GM19240 (cell line): Measurements from ENCODE around the gene ZNF615.
"Not testable (repeated sequence)": the region's sequence is repeated elsewhere in the genome, so short reads cannot be mapped to it uniquely, and the experiment has no call there.

ENCODE experiments used
- DNase-seq: peaks from one replicate; pipeline ENCODE4 v3.0.0; 2011; ENCODE audit warnings: low spot score; ENCODE audit not compliant: insufficient read length

ZNF615 gene

GRCh38 chr19:51980926-51981325 lies 27.1 kb downstream of the ZNF615 start:
- not testable (repeated sequence) for DNase-seq

GRCh38 chr19:51980116-51980736 lies 27.8 kb downstream of the ZNF615 start:
- no peak for DNase-seq

GRCh38 chr19:51978882-51979281 lies 29.1 kb downstream of the ZNF615 start:
- no peak for DNase-seq

GRCh38 chr19:51977346-51977745 lies 30.7 kb downstream of the ZNF615 start:
- no peak for DNase-seq

- DNase-seq = no peak
Measured at GRCh38 chr19:51976852-51977251, 31.2 kb downstream of the ZNF615 start.

- DNase-seq = not testable (repeated sequence)
Measured at GRCh38 chr19:51975787-51976186, 32.2 kb downstream of the ZNF615 start.

GRCh38 chr19:51971624-51972023 lies 36.4 kb downstream of the ZNF615 start:
- DNase-seq = no peak

- no peak for DNase-seq
Measured at GRCh38 chr19:51970718-51971117, 37.3 kb downstream of the ZNF615 start.

GRCh38 chr19:51965583-51965982 lies 42.4 kb downstream of the ZNF615 start:
- DNase-seq = no peak

GRCh38 chr19:51960621-51961233 lies 47.3 kb downstream of the ZNF615 start:
- not testable (repeated sequence) for DNase-seq

GRCh38 chr19:51959791-51960190 lies 48.2 kb downstream of the ZNF615 start:
- DNase-seq = no peak

GRCh38 chr19:51957846-51958245 lies 50.2 kb downstream of the ZNF615 start:
- DNase-seq = not testable (repeated sequence)

GRCh38 chr19:51948975-51949374 lies 59.0 kb downstream of the ZNF615 start:
- DNase-seq = no peak

- DNase-seq = no peak
Measured at GRCh38 chr19:51946602-51947001, 61.4 kb downstream of the ZNF615 start.

- no peak for DNase-seq
Measured at GRCh38 chr19:51944798-51945552, 63.0 kb downstream of the ZNF615 start.
